NCI-H187 (cell line): Measurements from ENCODE around the gene RRAS2.
"Not testable (repeated sequence)": the region's sequence is repeated elsewhere in the genome, so short reads cannot be mapped to it uniquely, and the experiment has no call there.

Experiments used
- DNase-seq, 2 experiments: peaks; one replicate each; lab custom pipeline; 2025; lab: John Stamatoyannopoulos, UW

Gene RRAS2

DNA sequence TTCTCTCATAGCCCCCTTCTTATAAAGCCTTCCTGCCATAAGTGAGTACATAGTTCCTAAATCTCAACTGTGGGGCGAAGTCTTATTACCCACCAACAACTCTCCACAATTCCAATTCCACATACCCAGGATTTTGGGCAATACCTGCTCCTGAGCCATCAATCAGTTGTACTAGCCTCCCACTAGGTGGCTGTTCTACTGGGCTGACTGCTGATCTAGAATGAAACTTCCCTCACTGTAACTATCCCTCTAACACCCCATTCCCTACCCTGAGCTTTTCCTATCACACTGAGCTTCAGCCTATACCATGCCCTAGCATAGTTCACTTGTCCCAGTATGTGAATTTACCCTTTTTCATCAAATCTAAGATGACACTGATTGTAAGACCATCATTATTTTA is 52.5 kb downstream of the RRAS2 start:
- DNase-seq = no peak

DNA sequence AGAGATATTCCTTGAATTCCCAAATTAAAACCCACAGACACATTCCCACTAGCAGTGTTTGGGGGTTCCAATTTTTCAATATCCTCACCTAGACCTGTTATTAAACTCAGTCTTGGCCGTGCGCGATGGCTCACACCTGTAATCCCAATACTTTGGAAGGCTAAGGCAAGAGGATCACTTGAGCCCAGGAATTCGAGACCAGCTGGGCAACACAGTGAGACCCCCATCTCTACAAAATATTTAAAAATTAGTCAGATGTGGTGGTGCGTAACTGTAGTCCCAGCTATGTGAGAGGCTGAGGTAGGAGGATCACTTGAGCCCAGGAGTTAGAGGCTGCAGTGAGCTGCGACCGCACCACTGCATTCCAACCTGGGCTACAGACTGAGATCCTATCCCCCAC is 53.3 kb downstream of the RRAS2 start:
- DNase-seq = no peak

DNA sequence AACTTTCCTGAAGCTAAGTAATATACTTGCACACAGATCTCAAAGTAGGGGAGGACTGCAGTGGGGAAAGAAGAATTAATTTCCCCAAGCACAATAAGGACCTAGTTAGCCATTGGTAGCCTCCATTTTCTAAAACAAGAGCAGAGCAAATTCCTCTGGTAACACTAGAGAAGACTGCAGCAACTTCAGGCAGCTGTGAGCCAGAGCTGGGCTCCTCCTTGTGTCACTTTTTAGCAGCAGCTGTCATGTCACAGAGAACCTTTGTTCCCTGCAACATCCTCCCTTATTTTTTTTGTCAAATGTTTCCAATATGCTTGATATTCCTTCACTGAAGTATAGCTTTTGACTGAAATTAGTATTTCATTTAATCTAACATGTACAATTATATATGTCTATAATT is 54.4 kb downstream of the RRAS2 start:
- DNase-seq = no peak

DNA sequence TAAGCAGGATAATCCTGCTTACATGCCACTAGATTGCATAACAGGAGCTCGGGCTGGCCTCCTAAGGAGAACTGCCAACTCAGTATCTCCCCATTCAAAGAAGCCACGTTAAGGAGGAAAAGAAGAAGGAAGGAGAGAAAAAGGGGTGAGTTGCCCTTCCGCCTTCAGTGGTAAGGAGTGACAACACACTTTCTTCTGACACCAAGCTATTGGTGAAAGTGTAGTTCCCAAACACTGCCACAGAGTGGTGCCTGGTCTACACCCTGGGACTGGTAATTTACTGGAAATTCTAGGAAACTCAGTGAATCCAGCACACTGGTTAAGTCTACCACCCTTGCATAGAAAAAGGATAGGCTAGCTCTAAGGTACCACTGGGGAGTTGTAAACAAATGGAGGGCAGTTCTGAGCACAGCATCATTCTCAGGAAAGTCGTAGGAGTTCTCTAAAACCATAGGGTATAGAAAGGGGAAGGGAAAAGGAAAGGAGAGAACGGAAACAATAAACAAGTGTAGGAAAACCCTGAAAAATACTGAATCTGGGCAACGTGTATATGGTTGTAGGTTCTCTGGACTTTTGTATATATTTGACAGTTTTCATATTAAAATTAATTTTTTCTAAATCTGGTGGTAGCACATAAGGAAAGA is 58.2 kb downstream of the RRAS2 start:
- no peak for DNase-seq

DNA sequence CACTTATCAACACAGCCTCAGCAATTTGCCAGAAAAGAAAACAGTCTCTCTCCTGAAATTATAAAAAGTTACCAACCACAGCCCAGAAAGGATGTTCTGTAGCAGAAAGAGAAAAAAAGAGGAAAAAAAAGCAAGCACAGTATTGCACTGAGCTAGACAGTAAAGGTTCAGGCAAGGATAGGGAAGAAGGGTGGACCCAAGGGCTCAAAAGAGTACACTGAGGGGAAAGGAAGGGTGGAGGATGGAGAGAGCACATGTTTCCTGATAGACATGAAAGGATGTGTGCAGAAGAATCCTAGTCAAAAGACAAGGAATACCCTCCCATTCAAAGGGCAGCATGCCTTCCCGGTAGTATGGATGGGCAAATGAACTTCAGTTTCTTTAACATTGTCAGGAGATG is 59.1 kb downstream of the RRAS2 start:
- no peak for DNase-seq

DNA sequence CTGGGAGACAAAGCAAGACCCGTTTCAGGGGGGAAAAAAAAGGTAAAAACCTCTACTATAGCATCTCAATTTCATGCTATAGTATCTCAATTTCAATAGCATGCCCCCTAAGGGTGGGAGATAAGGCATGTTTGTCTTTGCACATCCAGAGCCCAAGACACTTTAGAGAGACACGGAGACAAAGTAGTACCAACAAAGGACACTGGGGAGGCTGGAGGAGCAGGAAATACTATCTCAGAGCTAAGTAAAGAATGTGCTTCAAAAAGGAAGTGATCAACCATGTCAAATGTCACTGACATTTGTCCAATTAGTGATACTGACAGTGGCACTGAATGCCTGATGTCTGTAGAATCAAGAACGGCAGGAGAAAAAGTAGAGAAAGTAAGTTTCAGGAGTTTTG is 68.6 kb downstream of the RRAS2 start:
- no peak for DNase-seq

DNA sequence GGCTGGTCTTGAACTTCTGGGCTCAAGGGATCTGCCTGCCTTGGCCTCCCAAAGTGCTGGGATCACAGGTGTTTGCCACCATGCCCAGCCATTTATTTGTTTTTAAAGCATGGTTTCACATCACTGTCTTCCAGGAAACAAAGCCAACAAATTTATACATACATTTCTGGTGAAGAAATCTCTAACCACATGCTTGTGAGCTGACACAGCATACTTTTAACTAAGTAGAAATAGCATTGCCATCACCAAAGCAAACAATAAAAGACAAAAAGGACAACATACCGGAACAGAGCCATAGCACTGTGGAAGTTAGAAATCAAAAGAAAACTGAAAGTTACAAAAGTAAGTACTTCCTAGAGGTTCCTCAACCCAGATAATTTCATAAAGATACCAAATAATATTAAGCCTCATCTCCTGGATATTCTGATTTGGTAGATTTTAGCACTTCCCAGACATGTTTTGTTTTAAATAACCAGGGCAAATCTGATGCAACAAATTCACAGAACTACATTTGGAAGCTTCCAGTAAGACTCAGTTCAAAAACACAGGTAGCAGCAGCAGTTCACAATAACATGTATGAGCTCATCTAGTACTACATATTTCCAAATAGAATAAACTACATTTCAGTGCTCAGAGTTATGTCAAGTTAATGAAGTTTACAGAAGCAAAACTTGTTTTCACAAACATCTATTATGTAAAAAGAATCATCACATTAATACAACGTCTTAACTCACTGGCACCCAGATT is 70.6 kb downstream of the RRAS2 start:
- no peak for DNase-seq

DNA sequence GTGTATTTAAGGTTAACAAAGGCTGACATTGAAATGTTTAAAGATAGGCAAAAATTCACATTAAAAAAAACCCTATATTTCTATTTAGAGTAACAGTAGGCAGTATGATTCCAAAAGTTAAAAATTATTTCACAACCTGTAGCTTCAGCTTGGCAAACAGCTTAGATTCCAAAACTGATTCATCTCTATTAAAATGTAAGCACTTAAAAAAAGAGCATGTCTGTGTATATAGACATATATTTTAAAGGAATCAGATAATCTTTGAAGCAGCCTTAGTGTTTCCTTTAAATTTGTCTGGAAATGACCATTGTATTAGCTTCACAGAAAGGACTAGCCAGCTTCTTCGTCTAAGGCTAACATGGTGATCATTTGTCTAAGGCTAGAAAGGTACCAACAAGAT is 80.1 kb downstream of the RRAS2 start:
- not testable (repeated sequence) for DNase-seq

DNA sequence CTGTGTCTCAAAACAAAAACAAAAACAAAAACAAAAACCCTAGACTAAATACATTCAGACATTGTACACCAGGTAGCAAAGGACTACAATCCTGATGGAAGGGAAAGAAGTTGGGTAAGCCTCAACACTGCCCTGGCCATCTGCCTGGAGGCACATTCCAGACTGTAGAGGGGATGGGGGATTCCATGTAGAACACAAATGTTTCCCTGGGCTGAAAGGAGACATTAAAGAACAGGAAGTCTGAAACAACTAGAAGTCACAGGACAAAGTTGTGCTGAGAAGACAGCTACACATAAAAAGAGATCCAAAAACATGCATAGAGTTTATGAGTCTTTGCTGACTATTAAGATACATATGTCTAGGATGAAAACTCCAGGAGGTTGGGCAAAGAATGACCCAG is 83.9 kb downstream of the RRAS2 start:
- no peak for DNase-seq

DNA sequence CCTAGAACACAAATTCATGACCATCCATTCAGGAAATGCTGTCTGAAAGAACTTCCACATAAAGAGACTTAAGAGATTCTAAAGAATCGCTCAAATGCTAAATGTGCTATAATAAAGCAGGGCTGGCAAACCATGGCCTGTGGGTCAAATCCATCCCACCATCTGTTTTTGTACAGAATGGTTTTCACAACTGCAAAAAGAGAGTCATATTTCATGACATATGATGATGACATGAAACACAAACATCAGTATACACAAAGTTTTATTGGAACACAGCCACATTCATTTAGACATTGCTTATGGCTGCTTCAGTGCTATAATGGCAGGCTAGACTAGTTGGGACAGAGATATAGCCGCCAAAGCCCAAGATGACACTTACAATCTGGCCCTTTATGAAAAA is 85.1 kb downstream of the RRAS2 start:
- no peak for DNase-seq

DNA sequence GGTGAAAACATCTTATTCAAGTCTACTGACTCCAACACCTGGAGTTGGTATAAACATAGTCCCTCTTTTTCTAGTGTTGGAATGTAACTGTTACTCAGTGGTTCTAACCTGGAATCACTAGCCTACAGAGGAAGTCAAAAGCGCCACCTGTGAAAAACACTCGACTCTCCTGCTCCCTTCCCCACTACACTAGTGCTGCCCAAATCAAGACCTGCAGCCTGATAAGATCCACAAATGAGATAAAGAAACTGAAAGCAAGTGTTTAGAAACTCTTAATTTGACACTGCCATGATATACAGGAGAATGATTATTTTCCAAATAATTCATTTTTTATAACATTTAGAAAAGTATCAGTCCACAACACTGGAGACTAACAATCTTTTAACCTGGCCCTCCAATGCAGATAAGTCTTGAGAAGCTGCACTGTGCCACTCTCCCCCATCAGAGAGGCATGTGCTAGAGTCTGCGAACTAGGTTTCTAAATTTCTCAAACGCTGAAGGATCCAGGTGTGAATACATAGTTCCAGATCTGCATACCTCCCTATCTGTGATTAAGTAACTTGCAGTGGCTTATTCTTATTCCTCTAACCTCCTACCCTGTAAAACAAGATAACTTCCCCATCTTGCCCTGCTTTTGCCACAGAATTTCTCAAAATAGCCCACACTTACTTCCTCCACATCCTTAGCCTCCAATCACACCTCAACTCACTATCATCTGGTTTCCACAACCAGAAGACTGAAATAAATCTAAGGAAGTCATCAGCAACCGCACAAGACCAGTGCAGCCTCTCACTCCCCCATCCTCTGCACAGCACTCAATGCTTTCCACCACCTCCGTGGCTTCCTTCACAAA is 88.1 kb downstream of the RRAS2 start:
- no peak for DNase-seq

DNA sequence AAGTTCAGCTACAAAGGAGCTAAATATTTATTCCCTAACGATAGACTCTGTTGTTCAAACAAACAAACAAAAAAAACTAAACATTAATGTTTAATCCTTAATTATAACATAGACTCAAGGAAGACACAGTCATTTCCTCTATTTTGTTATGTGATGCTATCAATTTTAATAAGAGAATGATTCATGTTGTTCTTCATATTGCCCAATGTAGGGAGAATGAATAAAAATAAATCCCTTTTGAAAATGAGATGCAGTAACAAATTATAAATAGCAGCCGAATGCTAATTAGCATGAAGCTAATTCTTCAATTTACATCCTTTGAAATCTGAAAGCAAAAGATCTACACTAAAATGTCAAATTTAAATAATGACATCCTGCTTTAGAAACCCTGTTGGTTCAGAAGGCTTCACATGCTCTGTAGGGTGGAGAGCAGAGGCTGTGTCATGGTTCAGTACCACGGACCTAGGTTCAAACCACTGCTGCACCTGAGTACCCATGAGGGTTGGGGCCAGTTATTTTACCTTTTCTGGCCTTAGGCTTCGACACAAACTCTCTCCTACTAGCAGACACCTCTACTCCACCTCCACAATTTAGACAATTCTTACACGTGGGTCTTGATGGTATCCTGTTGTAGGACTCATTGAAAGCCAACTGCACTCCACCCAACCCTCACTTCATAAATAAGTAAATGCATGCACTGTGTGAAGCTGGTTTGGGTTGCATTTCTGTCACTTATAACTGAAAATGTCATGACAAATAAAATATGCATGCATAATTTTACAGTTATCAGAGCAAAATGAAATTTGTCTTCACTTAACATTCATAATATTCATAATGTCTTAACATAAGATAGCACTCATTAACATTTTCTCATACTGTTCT is 89.0 kb downstream of the RRAS2 start:
- no peak for DNase-seq

DNA sequence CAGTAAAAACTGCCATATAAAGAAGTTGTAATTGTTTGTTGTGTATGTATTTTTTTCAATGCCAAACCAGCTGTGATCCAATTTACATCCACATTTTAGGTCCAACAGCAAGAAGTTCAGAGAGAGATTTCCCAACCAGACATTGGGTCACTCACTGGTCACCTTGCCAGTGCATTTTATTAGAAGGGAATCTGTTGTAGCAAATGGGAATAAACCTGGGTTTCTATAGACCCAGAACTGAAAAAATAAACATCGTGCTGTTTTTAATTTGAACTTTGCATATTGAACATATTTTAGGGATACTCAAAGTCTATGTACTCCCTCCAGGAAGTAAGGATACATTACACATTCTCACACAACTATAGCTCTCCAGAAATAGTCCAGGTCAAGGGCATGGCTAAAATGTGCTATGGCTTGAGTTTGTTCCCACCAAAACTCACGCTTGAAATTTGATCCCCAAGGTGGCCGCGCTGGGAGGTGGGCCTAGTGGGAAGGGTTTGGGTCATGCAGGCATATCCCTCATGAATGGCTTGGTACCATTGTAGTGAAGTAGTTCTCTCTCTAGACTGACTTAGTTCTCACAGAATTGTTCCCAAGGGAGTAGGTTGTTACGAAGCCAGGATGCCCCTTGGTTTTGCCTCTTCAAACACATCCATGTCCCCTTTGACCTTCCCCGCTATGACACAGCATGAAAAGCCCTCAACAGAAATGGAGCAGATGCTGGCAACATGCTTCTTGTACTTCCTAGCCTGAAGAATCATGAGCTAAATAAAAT is 90.9 kb downstream of the RRAS2 start:
- DNase-seq = no peak

DNA sequence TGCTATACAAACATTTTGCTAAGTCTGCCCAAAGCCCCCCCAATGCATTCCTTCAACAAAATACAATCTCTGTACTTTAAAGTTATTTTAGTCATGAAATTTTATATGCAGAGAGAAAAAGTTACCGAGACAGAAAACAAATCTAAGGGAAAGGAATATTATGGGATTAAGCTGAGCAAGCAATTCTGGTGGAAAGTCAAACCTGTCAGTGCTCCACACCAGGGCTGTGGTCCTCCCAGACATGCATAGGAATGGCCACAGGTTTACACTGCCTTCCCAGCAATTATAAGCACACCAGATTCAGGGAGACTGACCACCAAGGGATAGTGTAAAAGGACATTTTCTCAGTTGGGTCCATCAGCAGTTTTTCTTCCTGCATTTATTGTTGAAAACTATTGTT is 92.4 kb downstream of the RRAS2 start:
- DNase-seq = no peak

DNA sequence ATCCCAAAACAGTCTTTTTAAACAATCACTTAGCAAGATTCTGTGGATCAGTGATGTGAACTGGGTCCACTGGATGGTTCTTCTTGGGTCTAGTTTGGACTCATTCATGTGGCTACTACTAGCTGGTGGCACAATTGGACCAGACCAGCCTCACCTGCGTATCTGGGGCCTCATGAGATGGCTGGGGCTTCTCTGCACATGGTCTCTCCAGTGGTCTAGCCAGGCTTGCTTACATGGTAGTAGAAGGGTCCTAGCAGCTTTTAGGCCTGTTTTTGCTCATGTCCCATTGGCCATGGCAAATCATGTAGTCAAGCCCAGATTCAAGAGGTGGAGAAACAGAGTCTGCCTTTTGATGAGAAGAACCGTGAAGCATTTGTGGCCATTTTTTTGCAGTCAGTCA is 94.0 kb downstream of the RRAS2 start:
- no peak for DNase-seq

DNA sequence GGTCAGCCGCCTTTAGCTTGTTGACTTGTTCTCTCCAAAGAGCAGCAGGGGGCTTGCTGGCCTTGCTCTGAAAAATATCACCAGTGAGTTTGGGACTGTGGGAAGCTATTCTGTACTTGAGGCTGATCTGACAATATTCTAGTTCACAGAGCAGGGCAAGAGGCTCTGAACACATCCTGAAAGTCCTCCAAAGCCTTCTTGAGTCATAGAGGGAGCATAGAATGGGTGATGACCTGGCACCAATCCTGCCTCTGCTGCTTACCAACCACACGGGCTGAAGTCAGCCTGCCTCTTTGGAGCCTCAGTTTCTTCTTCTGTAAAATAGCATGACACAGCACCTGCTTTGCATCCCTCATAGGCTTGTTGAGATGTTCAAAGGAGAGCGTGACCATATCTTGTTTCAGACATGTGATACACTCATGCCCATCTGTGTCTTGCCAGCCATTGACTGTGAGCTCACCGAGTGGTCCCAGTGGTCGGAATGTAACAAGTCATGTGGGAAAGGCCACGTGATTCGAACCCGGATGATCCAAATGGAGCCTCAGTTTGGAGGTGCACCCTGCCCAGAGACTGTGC is 96.6 kb downstream of the RRAS2 start:
- DNase-seq = no peak

DNA sequence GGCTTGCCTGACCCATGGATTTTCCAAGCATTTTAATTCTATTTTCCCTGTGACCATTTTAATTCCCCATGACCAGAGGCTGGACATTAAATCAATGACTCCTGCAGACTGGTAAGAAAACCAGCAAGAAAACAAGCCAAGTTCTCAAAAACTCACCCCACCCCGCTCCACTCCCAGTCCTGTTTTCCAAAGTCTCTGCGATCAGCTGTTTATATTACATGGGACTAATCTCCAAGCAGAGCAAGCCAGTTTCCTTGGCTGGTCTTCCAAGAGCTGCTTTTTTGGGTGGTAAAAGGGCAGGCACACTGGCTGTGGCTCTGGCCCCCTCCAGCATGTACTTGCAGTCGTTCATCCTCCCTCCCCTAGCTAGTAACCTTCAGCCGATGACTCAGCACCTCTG is 97.9 kb downstream of the RRAS2 start:
- no peak for DNase-seq

DNA sequence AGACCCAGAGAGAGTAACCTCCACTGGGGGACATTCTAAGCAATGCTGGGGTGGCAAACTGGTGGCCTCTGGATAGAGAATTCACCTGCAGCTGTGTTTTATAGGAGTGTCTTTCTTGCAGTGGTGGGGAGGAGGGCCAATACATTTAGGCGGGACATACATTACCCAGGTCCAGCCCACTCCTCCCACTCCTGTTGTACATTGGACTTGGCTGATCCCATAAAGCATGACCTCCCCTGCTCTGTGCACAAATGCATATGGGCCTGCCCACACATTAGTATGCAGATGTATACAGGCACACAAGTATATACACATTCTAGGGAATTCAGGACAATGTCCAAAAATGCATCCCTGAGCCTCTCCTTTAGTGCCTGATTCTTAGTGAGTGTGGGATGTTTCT is 99.1 kb downstream of the RRAS2 start:
- no peak for DNase-seq

DNA sequence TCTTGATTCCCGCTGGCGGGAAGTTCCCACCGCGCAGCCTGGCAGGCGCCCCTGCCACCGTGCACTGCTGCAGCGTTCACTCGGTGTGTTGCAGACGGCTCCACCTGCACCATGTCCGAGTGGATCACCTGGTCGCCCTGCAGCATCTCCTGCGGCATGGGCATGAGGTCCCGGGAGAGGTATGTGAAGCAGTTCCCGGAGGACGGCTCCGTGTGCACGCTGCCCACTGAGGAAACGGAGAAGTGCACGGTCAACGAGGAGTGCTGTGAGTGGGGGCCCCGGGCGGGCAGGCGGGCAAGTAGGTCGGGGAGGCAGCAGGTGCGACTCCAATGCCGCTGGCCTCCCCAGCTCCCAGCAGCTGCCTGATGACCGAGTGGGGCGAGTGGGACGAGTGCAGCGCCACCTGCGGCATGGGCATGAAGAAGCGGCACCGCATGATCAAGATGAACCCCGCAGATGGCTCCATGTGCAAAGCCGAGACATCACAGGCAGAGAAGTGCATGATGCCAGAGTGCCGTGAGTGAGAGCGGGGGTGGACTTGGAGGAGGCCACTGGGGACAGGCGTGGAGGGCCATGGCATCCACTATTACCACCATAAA is 99.7 kb downstream of the RRAS2 start:
- DNase-seq = no peak

DNA sequence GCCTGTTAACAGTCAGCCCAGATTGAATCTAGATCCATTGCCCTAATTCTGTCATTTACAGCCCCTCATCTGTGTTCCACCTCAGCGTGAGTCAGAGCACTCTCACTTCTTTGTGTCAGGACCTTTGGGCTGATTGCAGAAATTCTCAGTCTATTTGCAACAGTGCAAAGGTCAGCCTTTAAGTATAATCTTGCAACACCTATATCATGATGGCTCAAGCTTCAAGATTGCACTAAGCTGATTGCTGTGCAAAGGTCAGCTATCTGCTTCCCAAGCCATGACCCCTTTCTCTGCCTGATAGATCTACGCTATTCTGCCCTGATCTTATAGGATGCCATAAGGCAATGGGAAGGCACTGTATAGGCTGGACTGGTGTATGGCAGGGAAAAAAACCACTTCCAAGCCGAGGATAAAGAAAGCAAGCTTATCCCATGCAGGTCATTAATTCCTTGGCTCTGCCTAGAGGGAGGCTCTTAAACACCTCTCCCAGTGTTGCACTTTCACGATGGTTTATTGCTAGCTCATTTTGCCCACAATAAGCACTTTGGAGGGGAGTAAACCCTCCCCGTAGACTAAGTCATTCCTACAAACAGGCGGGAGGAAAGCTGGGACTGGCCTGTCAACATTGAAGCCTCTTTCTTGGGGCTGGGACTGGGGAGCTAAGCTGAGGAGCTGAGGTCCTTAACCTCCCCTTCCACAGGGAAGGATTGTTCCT is 100.6 kb downstream of the RRAS2 start:
- no peak for DNase-seq
